Heart left ventricle (tissue), 16 donors: ENCODE results near the gene SUPT20HL2. TPM values are rescaled to one million over a fixed set of nuclear protein-coding genes. Genes with fewer than 3 reads are reported as not detected.

ENCODE experiments used
- ATAC-seq, 4 donors: fragments of 200-7000 bp; cut with Tn5 transposase; one replicate each; pipeline ENCODE4 v1.9.1; 2020 to 2022; ENCODE audit warnings: moderate library complexity in 4 of 4, mild to moderate bottlenecking in 3 of 4, moderate number of reproducible peaks in 1 of 4
- DNase-seq, 5 donors: peaks; one replicate each; pipeline ENCODE4 v3.0.0-alpha.2; 2020
- H3K27ac ChIP-seq, 12 donors: fragments of 200-600 bp; sonication (generic) in 4 of 12; one replicate each; pipeline versions ENCODE4 v1.5.0 to v1.8.0; 2016 to 2022; ENCODE audit warnings: mild to moderate bottlenecking in 2 of 12
- H3K27me3 ChIP-seq, 9 donors: fragments of 200-600 bp; sonication (generic) in 2 of 9; one replicate each; pipeline versions ENCODE4 v1.5.1 to v1.8.0; 2016 to 2022; ENCODE audit warnings: mild to moderate bottlenecking in 3 of 9
- H3K36me3 ChIP-seq, 9 donors: fragments of 200-600 bp; sonication (generic) in 2 of 9; one replicate each; pipeline versions ENCODE4 v1.5.0 to v1.8.0; 2018 to 2022; ENCODE audit warnings: mild to moderate bottlenecking in 2 of 9
- H3K4me1 ChIP-seq, 12 donors: fragments of 200-600 bp; sonication (generic) in 4 of 12; one replicate each; pipeline versions ENCODE4 v1.5.0 to v1.8.0; 2016 to 2022; ENCODE audit warnings: mild to moderate bottlenecking in 3 of 12
- H3K4me3 ChIP-seq, 12 donors: fragments of 200-600 bp; sonication (generic) in 4 of 12; one replicate each; pipeline versions ENCODE4 v1.5.0 to v1.8.0; 2017 to 2022; ENCODE audit warnings: mild to moderate bottlenecking in 9 of 12, moderate library complexity in 4 of 12
- H3K9me3 ChIP-seq, 12 donors: fragments of 200-600 bp; sonication (generic) in 4 of 12; one replicate each; pipeline versions ENCODE4 v1.5.0 to v1.8.0; 2016 to 2022; ENCODE audit warnings: mild to moderate bottlenecking in 1 of 12
- POLR2A ChIP-seq, 2 donors: fragments of 450-650 bp; IDR thresholded peaks; one replicate each; pipeline ENCODE4 v1.6.1; 2017; ENCODE audit warnings: antibody characterized with exemption in 2 of 2, mild to moderate bottlenecking in 2 of 2, moderate library complexity in 2 of 2
- WGBS, 4 donors: extraction: QIAGEN DNeasy Blood & Tissue Kit in 2 of 4; methylation state at CpG; one replicate each; pipeline versions ENCODE4 v1.1.5 to v1.1.7; 2013 to 2018; 5-methylcytosine and 5-hydroxymethylcytosine counted together
- intact Hi-C, 10 donors: fragments of 100-400 bp; cut with DNase I; formaldehyde crosslinking; loops; one replicate each; pipeline versions ENCODE4 v1.11.1 to v1.14.2; 2022
- polyA plus RNA-seq, 2 donors: library from polyadenylated mRNA; stranded (reverse); fragments of 200-250 nt; gene quantifications; one replicate each; pipeline ENCODE4 v1.2.3, GENCODE V29; 2013
- total RNA-seq, 9 donors: library from RNA; depleted of rRNA in 2 of 9; stranded (reverse); fragments of >200 nt in 2 of 9; fragmentation: NEBNext Ultra II Directional in 3 of 9; extraction: Animal tissue kit (Norgen Biotek cat#: 25700) in 3 of 9; gene quantifications; one replicate each; pipeline versions ENCODE4 v1.1.0 to v1.2.4, GENCODE V29; 2016 to 2023
- TF ChIP-seq, protein P1 (sequence below), 12 donors: fragments of 200-600 bp; sonication (generic) in 4 of 12; IDR thresholded peaks; one replicate each; pipeline versions ENCODE4 v1.5.0 to v1.8.0; 2018 to 2022; ENCODE audit warnings: antibody characterized with exemption in 12 of 12, mild to moderate bottlenecking in 5 of 12
- donor health status: ischemic (EF 13 %, LVEDD 7.1; RV severe dilation, severe dysfunction).
- donor health status: healthy with polysubstance abuse.
- donor health status: DM: no; HTN: yes; CAD: no.
- donor health status: DM: no; HTN: no; CAD: no.
- donor health status: ischemic (EF 25% LVEDD 6.9; RV normal size, moderate dysfunction).
- donor health status: ischemic (EF 25% LVEDD 5.7; RV mildly dilated, moderate dysfunction).
- donor health status: healthy.
- donor health status: DM: yes; HTN: yes; CAD: no.
- donor health status: ischemic (EF 35%, LVEDD 5.7; RV mildly dilated, moderate dysfunction).
- donor health status: nonischemic (EF 11% LVEDD 7.7; RV severe dilation, severe dysfunction).
- donor health status: DM: yes; HTN: yes; CAD: no.
- donor health status: PGD.
- donor health status: ischemic (EF 29% LVEDD 5.4; RV normal size, mild dysfunction).
- donor health status: nonischemic (EF 23%, LVEDD 6.1; RV moderate dilation, normal function).

The SUPT20HL2 gene
- total and polyA plus RNA-seq, 11 donors: 0.22 TPM; not detected in 10

DNA sequence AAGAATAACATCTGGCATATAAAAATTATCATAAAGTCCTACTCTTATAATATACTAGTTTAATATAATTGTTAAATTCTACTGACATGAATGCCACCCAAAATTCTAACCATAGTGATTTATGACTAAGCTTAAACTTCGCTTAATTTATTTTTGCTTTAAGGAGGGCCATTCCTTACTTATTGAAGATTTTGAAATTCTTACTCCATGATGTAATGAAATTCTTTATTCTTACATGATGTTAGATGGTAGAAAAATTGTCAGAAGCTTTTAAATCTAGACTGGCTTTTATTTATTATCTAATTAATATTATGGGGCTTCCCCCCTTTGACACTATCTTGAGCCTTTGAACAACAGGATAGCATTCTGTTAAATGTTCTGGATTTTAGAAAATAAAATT, 19.5 kb upstream of the SUPT20HL2 start:
- TF ChIP-seq POLR2A (IDR thresholded peaks at IDR 0.05): no peak
- Histone ChIP-seq H3K4me3 (no peak overlapping the region), H3K36me3 (no peaks in the 10 kb centered on the region), H3K9me3 (no peaks in the 10 kb centered on the region), H3K4me1 (no peaks in the 10 kb centered on the region), H3K27me3 (peaks cover 0 to 47% (median 0%) of the 10 kb centered on the region in 9 donors), H3K27ac (no peak overlapping the region)
- intact Hi-C loops: no loop called here
- WGBS, 4 donors: 75 to 87% (median 80%) methylated on average over 1 of the region's 1 CpG
- DNase-seq (no peak), ATAC-seq (no peak)

DNA sequence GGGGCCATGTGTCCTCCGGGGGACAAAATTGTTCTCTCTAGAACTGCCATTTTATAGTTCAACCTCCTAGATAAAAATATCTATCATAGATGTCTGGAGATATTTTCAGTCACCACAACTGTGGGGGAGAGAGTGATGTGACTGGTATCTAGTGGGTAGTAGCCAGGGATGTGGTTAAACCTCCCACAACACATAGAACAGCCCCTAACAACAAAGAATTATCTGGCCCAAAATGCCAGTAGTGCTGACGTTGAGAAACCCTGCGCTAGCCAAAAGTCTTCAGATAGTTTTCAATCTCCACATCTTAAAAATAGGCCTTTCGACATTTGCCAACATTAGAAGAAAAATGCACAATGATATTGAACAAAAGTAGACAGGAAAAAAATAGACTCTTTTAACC, 19.0 kb upstream of the SUPT20HL2 start:
- intact Hi-C loops: no loop called here

DNA sequence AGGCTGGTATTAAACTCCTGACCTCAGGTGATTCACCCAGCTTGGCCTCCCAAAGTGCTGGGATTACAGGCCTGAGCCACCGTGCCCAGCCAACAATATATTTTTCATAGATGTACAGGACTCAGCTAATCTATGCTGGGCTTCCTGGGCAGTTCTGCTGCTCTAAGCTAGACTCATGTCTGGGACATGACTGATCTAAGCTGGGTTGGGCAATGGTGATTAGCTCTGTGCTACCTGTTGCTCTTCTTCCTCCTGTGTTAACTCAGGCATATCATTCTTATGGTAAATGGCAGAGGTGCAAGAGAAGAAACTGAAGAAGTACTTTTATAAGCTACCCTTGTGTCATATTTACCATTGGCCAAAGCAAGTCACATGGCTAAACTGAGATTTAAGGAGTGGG, 11.4 kb upstream of the SUPT20HL2 start:
- intact Hi-C loops: no loop called here
- TF ChIP-seq POLR2A (IDR thresholded peaks at IDR 0.05): no peak
- TF ChIP-seq, protein P1, sequence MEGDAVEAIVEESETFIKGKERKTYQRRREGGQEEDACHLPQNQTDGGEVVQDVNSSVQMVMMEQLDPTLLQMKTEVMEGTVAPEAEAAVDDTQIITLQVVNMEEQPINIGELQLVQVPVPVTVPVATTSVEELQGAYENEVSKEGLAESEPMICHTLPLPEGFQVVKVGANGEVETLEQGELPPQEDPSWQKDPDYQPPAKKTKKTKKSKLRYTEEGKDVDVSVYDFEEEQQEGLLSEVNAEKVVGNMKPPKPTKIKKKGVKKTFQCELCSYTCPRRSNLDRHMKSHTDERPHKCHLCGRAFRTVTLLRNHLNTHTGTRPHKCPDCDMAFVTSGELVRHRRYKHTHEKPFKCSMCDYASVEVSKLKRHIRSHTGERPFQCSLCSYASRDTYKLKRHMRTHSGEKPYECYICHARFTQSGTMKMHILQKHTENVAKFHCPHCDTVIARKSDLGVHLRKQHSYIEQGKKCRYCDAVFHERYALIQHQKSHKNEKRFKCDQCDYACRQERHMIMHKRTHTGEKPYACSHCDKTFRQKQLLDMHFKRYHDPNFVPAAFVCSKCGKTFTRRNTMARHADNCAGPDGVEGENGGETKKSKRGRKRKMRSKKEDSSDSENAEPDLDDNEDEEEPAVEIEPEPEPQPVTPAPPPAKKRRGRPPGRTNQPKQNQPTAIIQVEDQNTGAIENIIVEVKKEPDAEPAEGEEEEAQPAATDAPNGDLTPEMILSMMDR (IDR thresholded peaks at IDR 0.05): no peak
- no peak overlapping the region for H3K27ac ChIP-seq
- no peaks in the 10 kb centered on the region for H3K4me1 ChIP-seq
- no peaks in the 10 kb centered on the region for H3K36me3 ChIP-seq
- no peaks in the 10 kb centered on the region for H3K9me3 ChIP-seq
- DNase-seq (no peak), ATAC-seq (no peak)
- WGBS, 4 donors: 89 to 100% (median 98%) methylated on average over 1 of the region's 1 CpG
- no peak overlapping the region for H3K4me3 ChIP-seq
- H3K27me3 ChIP-seq: peaks cover 0 to 52% (median 0%) of the 10 kb centered on the region in 9 donors

More for the DNA sequence above, 19.0 kb upstream of the SUPT20HL2 start:
- Histone ChIP-seq H3K4me1 (no peaks in the 10 kb centered on the region), H3K9me3 (no peaks in the 10 kb centered on the region), H3K36me3 (no peaks in the 10 kb centered on the region), H3K4me3 (no peak overlapping the region), H3K27ac (no peak overlapping the region), H3K27me3 (peaks cover 0 to 49% (median 0%) of the 10 kb centered on the region in 9 donors)
- no peak for TF ChIP-seq POLR2A (IDR thresholded peaks at IDR 0.05)
- TF ChIP-seq, protein P1 (IDR thresholded peaks at IDR 0.05): no peak
- ATAC-seq (no peak), DNase-seq (no peak)
- WGBS, 4 donors: 65 to 87% (median 75%) methylated on average over 4 of the region's 4 CpGs

DNA sequence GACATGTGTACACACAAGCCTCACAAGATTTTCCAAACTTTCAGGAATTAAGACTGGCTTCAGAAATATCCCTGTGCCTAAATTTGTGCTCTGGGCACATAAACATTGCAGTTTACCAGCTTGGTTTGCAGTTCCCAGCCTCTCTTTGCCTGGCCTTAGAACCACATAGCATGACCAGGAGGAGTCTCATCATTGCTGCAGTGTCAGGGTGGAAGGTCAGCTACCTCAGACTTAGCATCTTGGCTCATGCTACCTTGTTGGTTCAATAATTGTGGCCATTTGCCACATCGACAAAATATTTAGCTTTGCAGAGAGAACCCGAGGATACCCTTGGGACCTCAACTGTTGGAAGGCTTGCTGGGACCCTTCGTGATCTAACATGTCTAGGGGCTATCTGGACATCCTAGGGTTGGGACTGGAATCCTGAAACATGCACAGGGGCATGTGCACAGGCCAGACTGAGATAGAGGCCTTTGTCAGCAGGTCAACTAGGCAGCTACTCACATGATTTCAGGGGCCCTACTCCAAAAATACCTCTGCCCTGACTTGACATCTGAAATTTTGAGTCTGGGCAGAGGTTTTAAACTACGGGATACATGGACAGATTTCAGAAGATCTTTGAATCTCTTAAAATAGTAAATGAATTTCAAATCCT, 8.0 kb upstream of the SUPT20HL2 start:
- no peak for ATAC-seq
- DNase-seq: no peak
- Histone ChIP-seq H3K27ac (no peak overlapping the region), H3K4me3 (no peak overlapping the region), H3K9me3 (no peaks in the 10 kb centered on the region), H3K4me1 (no peaks in the 10 kb centered on the region), H3K27me3 (peaks cover 0 to 46% (median 0%) of the 10 kb centered on the region in 9 donors), H3K36me3 (no peaks in the 10 kb centered on the region)
- TF ChIP-seq POLR2A (IDR thresholded peaks at IDR 0.05): no peak
- TF ChIP-seq, protein P1 (IDR thresholded peaks at IDR 0.05): no peak
- 68 to 75% (median 74%) methylated on average over 4 of the region's 4 CpGs for WGBS, 4 donors
- intact Hi-C loops: no loop called here

DNA sequence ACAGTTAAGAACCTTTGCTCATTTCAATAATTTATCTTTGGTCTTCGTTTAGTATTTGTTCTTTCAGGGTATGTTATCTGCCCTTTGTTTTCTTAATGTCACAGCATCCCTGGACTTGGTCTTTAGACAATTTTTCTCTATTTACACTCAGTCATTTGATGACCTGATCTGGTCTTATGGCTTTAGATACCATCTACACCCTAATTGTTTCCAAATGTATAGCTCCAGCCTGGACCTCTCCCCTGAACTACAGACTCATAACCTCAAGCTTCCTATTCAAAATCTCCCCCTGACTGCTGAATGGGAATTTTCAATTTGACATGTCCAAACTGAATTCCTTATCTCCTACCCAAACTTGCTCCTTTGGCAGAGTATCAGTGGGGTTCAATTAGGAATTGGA, 3.7 kb upstream of the SUPT20HL2 start:
- Histone ChIP-seq H3K9me3 (no peaks in the 10 kb centered on the region), H3K4me1 (no peaks in the 10 kb centered on the region), H3K4me3 (no peak overlapping the region), H3K27me3 (peaks cover 0 to 27% (median 0%) of the 10 kb centered on the region in 9 donors), H3K27ac (no peak overlapping the region), H3K36me3 (no peaks in the 10 kb centered on the region)
- intact Hi-C loops: no loop called here
- no peak for DNase-seq
- no peak for ATAC-seq
- TF ChIP-seq POLR2A (IDR thresholded peaks at IDR 0.05): no peak
- TF ChIP-seq, protein P1 (IDR thresholded peaks at IDR 0.05): no peak
- 32 to 68% (median 49%) methylated on average over 1 of the region's 1 CpG for WGBS, 4 donors
